ENCODE measurements around the gene PRLR. TPM values are rescaled to one million over a fixed set of nuclear protein-coding genes. Genes with fewer than 3 reads are reported as not detected.

The PRLR gene
- total and polyA plus RNA-seq, 2 of the 8 experiments (the other 6 are each of a cell fraction or from before 2014, with no cell fraction given) = 0.53 to 2.5 TPM

DNA sequence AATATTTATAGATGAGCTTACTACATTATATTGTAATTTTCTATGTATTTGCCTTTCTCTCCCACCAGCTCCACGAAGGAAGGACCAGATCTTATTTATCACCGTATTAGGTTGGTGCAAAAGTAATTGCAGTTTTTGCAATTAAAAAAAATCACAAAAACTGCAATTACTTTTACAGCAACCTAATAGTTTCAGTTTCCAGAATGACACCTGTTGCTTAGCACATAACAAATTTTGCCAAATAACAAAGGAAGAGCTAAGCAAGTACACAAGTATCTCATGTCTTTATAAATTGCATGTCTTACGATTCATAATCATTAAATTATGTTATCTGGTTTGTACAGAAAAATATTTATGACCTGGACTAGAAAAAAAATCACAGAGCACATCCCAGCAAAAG, 228.4 kb downstream of the PRLR start:
- 62% methylated on average over 3 of the region's 3 CpGs; no CpG with 5 or more reads in 1 of the 2 experiments for WGBS, 2 experiments (ENCODE audit: extremely low coverage in 1 of 2, insufficient coverage in 1 of 2, insufficient read length in 1 of 2, insufficient replicate concordance in 2 of 2, low coverage in 1 of 2, low lambda C conversion rate in 2 of 2, missing lambda C conversion rate in 1 of 2)
- FAIRE-seq (no peak), DNase-seq (ENCODE audit: low read depth in 1 of 2, low spot score in 2 of 2) (no peak)
- no peak overlapping the region for H2BK12ac ChIP-seq (ENCODE audit: low read depth, low read length)
- no peaks in the 10 kb centered on the region for H3K9me3 ChIP-seq (ENCODE audit: insufficient read depth in 2 of 2, low read depth in 1 of 2, low read length in 1 of 2)
- H3K23me2 ChIP-seq (ENCODE audit: low read depth, low read length) = no peaks in the 10 kb centered on the region
- no peak overlapping the region for H3K27ac ChIP-seq (ENCODE audit: low read depth, low read length)
- H3K4me3 ChIP-seq (ENCODE audit: extremely low read depth in 1 of 4, insufficient read depth in 2 of 4, low read depth in 3 of 4, low read length in 4 of 4) = no peak overlapping the region
- no peak overlapping the region for H3K4ac ChIP-seq (replicated peaks; ENCODE audit: insufficient read length, low read depth, low read length)
- H2BK20ac ChIP-seq (ENCODE audit: low read length) = no peak overlapping the region
- H3K4me1 ChIP-seq (replicated peaks in 1 of 4; ENCODE audit: control insufficient read depth in 3 of 4, insufficient read depth in 4 of 4, low read length in 3 of 4) = peaks cover 0 to 4% (median 0%) of the 10 kb centered on the region in 4 experiments; a peak in 1 of 7 replicates
- H3K79me2 ChIP-seq (ENCODE audit: control insufficient read depth in 1 of 2, insufficient read depth in 2 of 2, low read length in 2 of 2) = no peaks in the 10 kb centered on the region
- no peak overlapping the region for H2BK5ac ChIP-seq (ENCODE audit: low read depth, low read length)
- H4K8ac ChIP-seq (ENCODE audit: extremely low read depth, insufficient read depth, low read length) = no peak overlapping the region
- H4K20me1 ChIP-seq (replicated peaks in 1 of 2; ENCODE audit: control insufficient read depth in 1 of 2, insufficient read depth in 2 of 2, low read length in 2 of 2) = no peaks in the 10 kb centered on the region
- POLR2A ChIA-PET (ENCODE audit: partially characterized antibody) = no interaction called here
- H3K14ac ChIP-seq (ENCODE audit: insufficient read length) = no peak overlapping the region
- no peaks in the 10 kb centered on the region for H3K79me1 ChIP-seq (ENCODE audit: low read depth, low read length)
- H4K91ac ChIP-seq (replicated peaks; ENCODE audit: insufficient read length, low read length) = no peak overlapping the region
- no peak overlapping the region for H3K18ac ChIP-seq (ENCODE audit: extremely low read depth, low read length)
- no peak overlapping the region for H4K5ac ChIP-seq (ENCODE audit: insufficient read length, low read depth, low read length)
- H3K4me2 ChIP-seq (ENCODE audit: insufficient read depth in 1 of 2, low read depth in 2 of 2, low read length in 2 of 2) = no peak overlapping the region
- no peak overlapping the region for H2AK5ac ChIP-seq (ENCODE audit: low read depth, low read length)
- H3K9ac ChIP-seq (replicated peaks in 1 of 4; ENCODE audit: extremely low read depth in 1 of 4, low read depth in 3 of 4, low read length in 3 of 4) = no peak overlapping the region
- no peaks in the 10 kb centered on the region for H3K27me3 ChIP-seq (replicated peaks in 1 of 4; ENCODE audit: control insufficient read depth in 3 of 4, extremely low read depth in 1 of 4, insufficient read depth in 3 of 4, low read length in 3 of 4)
- no peak overlapping the region for H3K23ac ChIP-seq (ENCODE audit: insufficient read length)
- H2BK15ac ChIP-seq (ENCODE audit: low read length) = no peak overlapping the region
- H3K36me3 ChIP-seq (ENCODE audit: control insufficient read depth in 2 of 4, insufficient read depth in 4 of 4, low read length in 3 of 4) = no peaks in the 10 kb centered on the region
- no peak overlapping the region for H3K56ac ChIP-seq (replicated peaks; ENCODE audit: insufficient read length, low read depth, low read length)
- H2BK120ac ChIP-seq (replicated peaks; ENCODE audit: low read depth, low read length) = no peak overlapping the region
- no peak overlapping the region for H2AFZ ChIP-seq (ENCODE audit: low read length)
- CTCF ChIA-PET (ENCODE audit: partially characterized antibody) = interaction anchor here (0.7 to 3.4 kb wide), 10 partner anchors 8 to 197 kb away, joined by 3 to 69 read pairs (median 4); no protein-coding TSS in a partner anchor
- TF ChIP-seq KDM1A (IDR thresholded peaks at IDR 0.05; ENCODE audit: borderline replicate concordance, low read length) (no peak), RNF2 (IDR thresholded peaks at IDR 0.05; ENCODE audit: borderline replicate concordance, low read depth, low read length, missing control alignments, poor library complexity, severe bottlenecking) (no peak), SP1 (IDR thresholded peaks at IDR 0.05; ENCODE audit: low read depth, low read length) (no peak), CBX5 (IDR thresholded peaks at IDR 0.05; ENCODE audit: low read depth, low read length) (no peak), ZNF274 (IDR thresholded peaks at IDR 0.05; ENCODE audit: borderline replicate concordance, extremely low read depth, low read length) (no peak), PHF8 (conservative IDR thresholded peaks at IDR 0.05; ENCODE audit: low read depth, low read length) (no peak), NANOG (IDR thresholded peaks at IDR 0.05; ENCODE audit: insufficient read depth, low read depth, low read length, poor library complexity, severe bottlenecking) (no peak), SIX5 (IDR thresholded peaks at IDR 0.05; ENCODE audit: low read depth, low read length) (no peak), SAP30 (IDR thresholded peaks at IDR 0.05; ENCODE audit: insufficient read depth, insufficient replicate concordance, low read length) (no peak), CHD1 (IDR thresholded peaks at IDR 0.05; ENCODE audit: low read depth, low read length) (no peak)
- TF ChIP-seq, protein P1, sequence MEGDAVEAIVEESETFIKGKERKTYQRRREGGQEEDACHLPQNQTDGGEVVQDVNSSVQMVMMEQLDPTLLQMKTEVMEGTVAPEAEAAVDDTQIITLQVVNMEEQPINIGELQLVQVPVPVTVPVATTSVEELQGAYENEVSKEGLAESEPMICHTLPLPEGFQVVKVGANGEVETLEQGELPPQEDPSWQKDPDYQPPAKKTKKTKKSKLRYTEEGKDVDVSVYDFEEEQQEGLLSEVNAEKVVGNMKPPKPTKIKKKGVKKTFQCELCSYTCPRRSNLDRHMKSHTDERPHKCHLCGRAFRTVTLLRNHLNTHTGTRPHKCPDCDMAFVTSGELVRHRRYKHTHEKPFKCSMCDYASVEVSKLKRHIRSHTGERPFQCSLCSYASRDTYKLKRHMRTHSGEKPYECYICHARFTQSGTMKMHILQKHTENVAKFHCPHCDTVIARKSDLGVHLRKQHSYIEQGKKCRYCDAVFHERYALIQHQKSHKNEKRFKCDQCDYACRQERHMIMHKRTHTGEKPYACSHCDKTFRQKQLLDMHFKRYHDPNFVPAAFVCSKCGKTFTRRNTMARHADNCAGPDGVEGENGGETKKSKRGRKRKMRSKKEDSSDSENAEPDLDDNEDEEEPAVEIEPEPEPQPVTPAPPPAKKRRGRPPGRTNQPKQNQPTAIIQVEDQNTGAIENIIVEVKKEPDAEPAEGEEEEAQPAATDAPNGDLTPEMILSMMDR (IDR thresholded peaks at IDR 0.05; ENCODE audit: control extremely low read depth in 1 of 3, insufficient read depth in 1 of 3, low read depth in 1 of 3, low read length in 3 of 3) = no peak
